Body of pancreas (tissue), 4 donors: Measurements from ENCODE around the gene SH3BP4. TPM values are rescaled to one million over a fixed set of nuclear protein-coding genes. Genes with fewer than 3 reads are reported as not detected.

Source experiments
- ATAC-seq: fragments of 150-250 bp; one replicate; pipeline ENCODE4 v1.9.1; 2016
- DNase-seq, 4 donors: peaks; one replicate each; pipeline ENCODE4 v3.0.0-alpha.2; 2019
- H3K27ac ChIP-seq, 4 donors: fragments of 200-600 bp; sonication (generic); 1 replicate in 3 of 4; 2 replicates in 1 of 4; pipeline versions ENCODE4 v1.5.1 to v1.6.1; 2016 to 2019; ENCODE audit warnings: mild to moderate bottlenecking in 1 of 4, mixed read lengths in 1 of 4, moderate library complexity in 1 of 4
- H3K27me3 ChIP-seq, 2 donors: fragments of 200-600 bp; sonication (generic); one replicate each; pipeline ENCODE4 v1.6.0; 2016; ENCODE audit warnings: mild to moderate bottlenecking in 1 of 2
- H3K36me3 ChIP-seq, 2 donors: fragments of 200-600 bp; sonication (generic); replicated peaks in 1 of 2; 2 replicates each; pipeline ENCODE4 v1.5.1; 2016; ENCODE audit warnings: low read depth in 2 of 2; ENCODE audit not compliant: insufficient read depth in 1 of 2
- H3K4me1 ChIP-seq: fragments of 200-600 bp; sonication (generic); one replicate; pipeline ENCODE4 v1.6.0; 2016
- H3K4me3 ChIP-seq, 2 donors: fragments of 200-600 bp; sonication (generic); 1 replicate in 1 of 2; 2 replicates in 1 of 2; pipeline ENCODE4 v1.5.1; 2016 to 2019
- H3K9me3 ChIP-seq, 3 donors: fragments of 200-600 bp; sonication (generic); 1 replicate in 2 of 3; 2 replicates in 1 of 3; pipeline ENCODE4 v1.5.1; 2016
- POLR2A ChIP-seq, 3 donors: fragments of 450-650 bp; IDR thresholded peaks; one replicate each; pipeline ENCODE4 v1.6.1; 2016; ENCODE audit warnings: antibody characterized with exemption in 3 of 3, mild to moderate bottlenecking in 2 of 3
- WGBS, 2 donors: methylation state at CpG; one replicate each; pipeline ENCODE4 v1.1.5; 2017; 5-methylcytosine and 5-hydroxymethylcytosine counted together
- intact Hi-C: fragments of 100-400 bp; cut with DNase I; formaldehyde crosslinking; loops from one replicate; pipeline ENCODE4 v1.15.1; 2023
- total RNA-seq, 2 donors: library from RNA; depleted of rRNA; stranded (reverse); fragments of >200 nt; gene quantifications; one replicate each; pipeline ENCODE4 v1.1.0, GENCODE V29; 2016
- TF ChIP-seq, protein P1 (sequence below), 7 experiments: fragments of 450-650 bp in 4 of 7; fragments of 200-600 bp in 3 of 7; sonication (generic) in 3 of 7; IDR thresholded peaks; one replicate each; pipeline ENCODE4 v1.5.1; 2016 to 2019; ENCODE audit warnings: antibody characterized with exemption in 7 of 7

Gene SH3BP4
- total RNA-seq, 2 donors from 2014 or later = 62.6 to 71.9 TPM

DNA sequence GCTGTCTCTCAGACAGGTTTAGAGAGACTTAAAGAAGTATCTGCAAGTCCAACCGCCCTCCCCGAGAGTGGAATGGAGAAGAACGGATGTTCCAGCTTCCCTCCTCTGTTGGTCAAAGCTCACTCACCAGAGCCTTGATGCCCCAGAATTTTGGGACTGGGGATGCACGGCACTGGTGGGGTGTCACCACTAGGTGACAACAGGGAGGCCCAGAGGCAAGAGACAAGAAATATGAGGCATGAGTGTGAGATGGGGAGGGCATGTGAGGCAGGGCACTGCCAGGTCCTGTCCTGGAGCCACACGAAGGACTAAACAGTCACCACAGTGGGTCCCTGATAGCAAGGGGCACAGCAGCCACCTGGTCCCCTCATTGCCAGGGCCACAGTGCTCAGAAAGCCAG, 35.1 kb upstream of the SH3BP4 start:
- DNase-seq (no peak), ATAC-seq (no peak)
- no peak for TF ChIP-seq POLR2A (IDR thresholded peaks at IDR 0.05)
- TF ChIP-seq, protein P1, sequence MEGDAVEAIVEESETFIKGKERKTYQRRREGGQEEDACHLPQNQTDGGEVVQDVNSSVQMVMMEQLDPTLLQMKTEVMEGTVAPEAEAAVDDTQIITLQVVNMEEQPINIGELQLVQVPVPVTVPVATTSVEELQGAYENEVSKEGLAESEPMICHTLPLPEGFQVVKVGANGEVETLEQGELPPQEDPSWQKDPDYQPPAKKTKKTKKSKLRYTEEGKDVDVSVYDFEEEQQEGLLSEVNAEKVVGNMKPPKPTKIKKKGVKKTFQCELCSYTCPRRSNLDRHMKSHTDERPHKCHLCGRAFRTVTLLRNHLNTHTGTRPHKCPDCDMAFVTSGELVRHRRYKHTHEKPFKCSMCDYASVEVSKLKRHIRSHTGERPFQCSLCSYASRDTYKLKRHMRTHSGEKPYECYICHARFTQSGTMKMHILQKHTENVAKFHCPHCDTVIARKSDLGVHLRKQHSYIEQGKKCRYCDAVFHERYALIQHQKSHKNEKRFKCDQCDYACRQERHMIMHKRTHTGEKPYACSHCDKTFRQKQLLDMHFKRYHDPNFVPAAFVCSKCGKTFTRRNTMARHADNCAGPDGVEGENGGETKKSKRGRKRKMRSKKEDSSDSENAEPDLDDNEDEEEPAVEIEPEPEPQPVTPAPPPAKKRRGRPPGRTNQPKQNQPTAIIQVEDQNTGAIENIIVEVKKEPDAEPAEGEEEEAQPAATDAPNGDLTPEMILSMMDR (IDR thresholded peaks at IDR 0.05) = no peak
- WGBS, 2 donors = 89 to 95% methylated on average over 5 of the region's 5 CpGs
- Histone ChIP-seq H3K9me3 (no peaks in the 10 kb centered on the region), H3K4me1 (peaks cover 4% of the 10 kb centered on the region), H3K27ac (peak overlapping the region in 3 of 4 donors; percentile 45 to 54 (median 50)), H3K27me3 (no peaks in the 10 kb centered on the region), H3K36me3 (no peaks in the 10 kb centered on the region), H3K4me3 (no peak overlapping the region)
- intact Hi-C loops = no loop called here

DNA sequence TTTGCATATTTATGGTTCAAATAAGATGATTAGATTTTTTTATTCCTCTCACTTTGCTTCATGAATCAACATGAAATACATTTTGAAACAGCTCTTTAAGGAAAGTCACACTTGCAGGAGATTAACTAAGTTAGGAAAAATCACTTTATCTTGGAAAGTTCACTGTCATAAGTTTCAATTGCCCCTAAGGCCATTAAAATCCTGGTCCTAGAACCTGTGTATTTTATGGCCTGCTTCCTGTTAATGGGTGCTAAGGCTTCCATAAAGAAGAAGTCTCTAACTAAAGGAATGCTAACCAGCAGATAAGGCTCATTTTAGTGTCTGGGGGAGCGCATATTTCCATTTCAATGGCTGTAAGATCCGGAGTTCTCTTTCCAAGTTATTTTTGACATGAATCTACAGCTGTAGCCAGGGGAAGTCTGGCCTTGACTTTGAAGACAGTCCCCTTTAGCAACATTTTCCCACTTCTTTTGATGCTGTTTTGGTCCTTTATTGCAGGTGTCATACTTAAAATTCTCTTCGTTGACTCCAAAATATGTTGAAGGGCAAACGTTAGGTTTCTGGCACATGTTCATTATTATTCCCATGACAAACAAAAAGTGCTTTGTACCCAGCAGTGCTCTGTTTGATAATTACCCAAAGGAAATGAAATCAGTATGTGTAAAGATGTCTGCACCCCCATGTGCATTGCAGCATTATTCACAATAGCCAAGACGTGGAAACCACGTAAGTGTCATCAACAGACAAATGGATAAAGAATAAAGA, 34.4 kb upstream of the SH3BP4 start:
- 36 to 48% methylated on average over 6 of the region's 6 CpGs for WGBS, 2 donors
- Histone ChIP-seq H3K9me3 (no peaks in the 10 kb centered on the region), H3K4me1 (peaks cover 4% of the 10 kb centered on the region), H3K4me3 (no peak overlapping the region), H3K36me3 (no peaks in the 10 kb centered on the region), H3K27ac (peak overlapping the region in 3 of 4 donors; percentile 45 to 54 (median 50)), H3K27me3 (no peaks in the 10 kb centered on the region)
- no peak for DNase-seq
- intact Hi-C loops = no loop called here
- peak; percentile 53 for ATAC-seq
- TF ChIP-seq, protein P1 (IDR thresholded peaks at IDR 0.05) = no peak
- TF ChIP-seq POLR2A (IDR thresholded peaks at IDR 0.05) = no peak

DNA sequence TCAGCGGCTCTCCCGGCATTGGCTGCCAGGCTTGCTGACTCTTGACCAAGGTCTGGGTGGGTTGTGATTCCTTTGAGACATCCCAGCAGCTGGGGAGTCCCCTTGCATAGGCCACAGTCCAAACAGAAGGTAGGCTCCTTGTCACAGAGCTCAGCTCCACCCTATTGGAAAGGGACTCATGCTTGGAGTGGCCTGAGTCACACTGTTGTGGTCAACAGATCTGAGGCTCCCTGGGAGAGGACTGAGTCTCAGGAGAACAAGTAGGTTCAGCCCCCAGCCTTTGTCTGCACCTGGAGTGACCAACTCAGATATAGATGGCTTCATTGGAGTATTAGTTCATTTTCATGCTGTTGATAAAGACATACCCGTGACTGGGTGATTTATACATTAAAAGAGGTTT, 32.1 kb upstream of the SH3BP4 start:
- DNase-seq (no peak), ATAC-seq (no peak)
- TF ChIP-seq, protein P1 (IDR thresholded peaks at IDR 0.05) = no peak
- TF ChIP-seq POLR2A (IDR thresholded peaks at IDR 0.05) = no peak
- Histone ChIP-seq H3K4me1 (peaks cover 4% of the 10 kb centered on the region), H3K9me3 (no peaks in the 10 kb centered on the region), H3K36me3 (no peaks in the 10 kb centered on the region), H3K27me3 (no peaks in the 10 kb centered on the region), H3K4me3 (no peak overlapping the region), H3K27ac (no peak overlapping the region)
- intact Hi-C loops = no loop called here
- 89 to 92% methylated on average over 3 of the region's 3 CpGs for WGBS, 2 donors

DNA sequence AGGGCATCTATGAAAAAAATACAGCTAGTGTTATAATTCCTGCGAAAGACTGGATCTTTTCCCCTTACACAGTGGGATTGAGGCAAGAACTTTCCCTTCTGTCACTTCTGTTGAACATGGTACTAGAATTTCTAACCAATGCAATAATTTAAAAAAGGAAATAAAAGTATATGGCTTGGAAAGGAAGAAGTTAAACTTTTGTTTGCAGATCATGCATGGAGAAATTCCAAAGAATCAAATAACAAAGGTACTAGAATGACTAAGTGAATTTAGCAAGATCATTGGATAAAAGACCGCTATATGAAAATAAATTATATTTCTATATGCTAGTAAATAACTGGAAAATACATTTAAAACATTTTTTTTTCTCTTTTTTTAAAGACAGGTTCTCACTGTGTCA, 31.0 kb upstream of the SH3BP4 start:
- Histone ChIP-seq H3K9me3 (no peaks in the 10 kb centered on the region), H3K36me3 (no peaks in the 10 kb centered on the region), H3K27ac (no peak overlapping the region), H3K4me1 (peaks cover 4% of the 10 kb centered on the region), H3K4me3 (no peak overlapping the region), H3K27me3 (no peaks in the 10 kb centered on the region)
- ATAC-seq (no peak), DNase-seq (no peak)
- 77 to 85% methylated on average over 2 of the region's 2 CpGs for WGBS, 2 donors
- TF ChIP-seq POLR2A (IDR thresholded peaks at IDR 0.05) = no peak
- TF ChIP-seq, protein P1 (IDR thresholded peaks at IDR 0.05) = no peak
- intact Hi-C loops = no loop called here

DNA sequence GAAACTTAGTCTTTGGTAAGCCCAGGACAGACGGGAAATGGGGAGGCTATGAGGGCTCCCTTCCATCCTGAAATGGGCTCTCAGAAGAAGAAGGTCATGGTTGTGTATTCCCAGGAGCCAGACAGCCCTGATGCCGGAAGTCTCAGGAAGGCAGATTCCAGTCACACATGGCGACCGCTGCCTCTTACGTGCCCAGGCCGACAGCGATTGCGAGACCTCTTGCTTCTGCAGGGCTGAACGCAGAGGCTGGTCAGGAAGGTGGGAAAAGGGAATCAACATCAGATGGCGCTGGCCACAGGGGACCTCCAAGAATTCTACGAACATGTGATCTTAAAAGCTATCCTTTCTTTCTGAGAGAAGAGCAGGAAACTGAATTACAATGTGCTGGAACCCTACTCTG, 22.8 kb upstream of the SH3BP4 start:
- intact Hi-C loops = no loop called here
- Histone ChIP-seq H3K27me3 (no peaks in the 10 kb centered on the region), H3K36me3 (no peaks in the 10 kb centered on the region), H3K4me3 (no peak overlapping the region), H3K9me3 (no peaks in the 10 kb centered on the region), H3K27ac (no peak overlapping the region), H3K4me1 (no peaks in the 10 kb centered on the region)
- no peak for DNase-seq
- 91 to 94% methylated on average over 11 of the region's 11 CpGs for WGBS, 2 donors
- no peak for TF ChIP-seq POLR2A (IDR thresholded peaks at IDR 0.05)
- TF ChIP-seq, protein P1 (IDR thresholded peaks at IDR 0.05) = no peak
- ATAC-seq = no peak
